ENCODE measurements around the gene SLC39A1.

DNA sequence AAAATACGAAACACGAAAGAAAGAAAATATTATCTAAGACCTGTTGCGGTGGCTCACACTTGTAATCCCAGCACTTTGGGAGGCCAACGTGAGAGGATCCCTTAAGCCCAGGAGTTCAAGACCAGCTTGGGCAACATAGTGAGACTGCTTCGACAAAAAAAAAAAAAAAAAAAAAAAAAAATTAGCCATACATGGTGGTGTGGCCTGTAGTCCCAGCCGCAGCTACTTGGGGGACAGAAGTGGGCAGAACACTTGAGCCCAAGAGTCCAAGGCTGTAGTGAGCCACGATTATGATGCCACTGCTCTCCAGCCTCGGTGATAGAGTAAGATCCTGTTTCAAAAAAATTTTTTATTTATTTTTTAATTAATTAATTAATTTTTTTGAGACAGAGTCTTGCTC is 24.3 kb upstream of the SLC39A1 start:
- TF ChIP-seq FOXP2 (optimal IDR thresholded peaks at IDR 0.05; ENCODE audit: control extremely low read depth, extremely low read length, insufficient read depth) (no peak), EZH2 (IDR thresholded peaks at IDR 0.05) (no peak), POLR2AphosphoS5 (IDR thresholded peaks at IDR 0.05; ENCODE audit: borderline replicate concordance, low read depth, low read length) (no peak)

Measured in SK-N-MC (cell line).